H1 (cell line): Measurements from ENCODE around the gene KATNA1. TPM values are rescaled to one million over a fixed set of nuclear protein-coding genes. Genes with fewer than 3 reads are reported as not detected.

Experiments
- CTCF ChIA-PET: fragments of 300-600 bp; sonication (Branson Sonifier 250); formaldehyde crosslinking; loops from one replicate; lab custom pipeline; 2021; ENCODE audit not compliant: partially characterized antibody; lab: Charles Lee
- POLR2A ChIA-PET: fragments of 300-600 bp; sonication (Branson Sonifier 250); formaldehyde crosslinking; loops from one replicate; lab custom pipeline; 2021; ENCODE audit warnings: inconsistent platforms; ENCODE audit not compliant: partially characterized antibody; lab: Charles Lee
- DNase-seq, 2 experiments: peaks; one replicate each; pipeline versions ENCODE4 v3.0.0 to v3.0.0-alpha.2; 2010 to 2022; ENCODE audit warnings: low spot score in 2 of 2, low read depth in 1 of 2, mixed read lengths in 1 of 2
- FAIRE-seq: peaks from 2 replicates; lab custom pipeline; 2011; peaks lifted over from hg19 to GRCh38; lab: Jason Lieb, UNC
- H2AFZ ChIP-seq: 2 replicates; pipeline ENCODE4 v1.8.1; 2012; ENCODE audit warnings: low read length, inconsistent platforms
- H2AK5ac ChIP-seq: 2 replicates; pipeline ENCODE4 v1.6.1; 2013; ENCODE audit warnings: low read depth, low read length
- H2BK120ac ChIP-seq: replicated peaks from 2 replicates; pipeline ENCODE3; 2013; ENCODE audit warnings: low read depth, low read length, inconsistent platforms
- H2BK12ac ChIP-seq: 2 replicates; pipeline ENCODE4 v1.6.1; 2013; ENCODE audit warnings: low read depth, low read length
- H2BK15ac ChIP-seq: 2 replicates; pipeline ENCODE4 v1.6.1; 2013; ENCODE audit warnings: low read length
- H2BK20ac ChIP-seq: 2 replicates; pipeline ENCODE4 v1.6.1; 2013; ENCODE audit warnings: low read length
- H2BK5ac ChIP-seq: 2 replicates; pipeline ENCODE4 v1.6.1; 2013; ENCODE audit warnings: low read depth, low read length
- H3K14ac ChIP-seq: 2 replicates; pipeline ENCODE4 v1.6.1; 2013; ENCODE audit warnings: inconsistent platforms; ENCODE audit not compliant: insufficient read length
- H3K18ac ChIP-seq: 2 replicates; pipeline ENCODE4 v1.6.1; 2013; ENCODE audit warnings: low read length; ENCODE audit errors: extremely low read depth
- H3K23ac ChIP-seq: 2 replicates; pipeline ENCODE4 v1.6.1; 2013; ENCODE audit warnings: inconsistent platforms; ENCODE audit not compliant: insufficient read length
- H3K23me2 ChIP-seq: 2 replicates; pipeline ENCODE4 v1.6.1; 2013; ENCODE audit warnings: low read depth, low read length
- H3K27ac ChIP-seq: 2 replicates; pipeline ENCODE4 v1.6.1; 2011; ENCODE audit warnings: low read depth, low read length, inconsistent platforms
- H3K27me3 ChIP-seq, 4 experiments: replicated peaks in 1 of 4; 1 replicate in 1 of 4; 2 replicates in 3 of 4; pipeline versions ENCODE4 v1.6.1 to v1.8.1; 2011 to 2013; ENCODE audit warnings: low read length in 3 of 4, mild to moderate bottlenecking in 3 of 4, inconsistent platforms in 2 of 4, mixed read lengths in 2 of 4, moderate library complexity in 1 of 4; ENCODE audit not compliant: control insufficient read depth in 3 of 4, insufficient read depth in 3 of 4; ENCODE audit errors: extremely low read depth in 1 of 4
- H3K36me3 ChIP-seq, 4 experiments: 2 replicates each; pipeline versions ENCODE4 v1.6.1 to v1.8.1; 2011 to 2013; ENCODE audit warnings: mild to moderate bottlenecking in 4 of 4, low read length in 3 of 4, moderate library complexity in 2 of 4, control low read depth in 1 of 4, inconsistent platforms in 1 of 4; ENCODE audit not compliant: insufficient read depth in 4 of 4, control insufficient read depth in 2 of 4
- H3K4ac ChIP-seq: replicated peaks from 2 replicates; pipeline ENCODE3; 2013; ENCODE audit warnings: low read length, low read depth, mixed read lengths, inconsistent platforms; ENCODE audit not compliant: insufficient read length
- H3K4me1 ChIP-seq, 4 experiments: replicated peaks in 1 of 4; 1 replicate in 1 of 4; 2 replicates in 3 of 4; pipeline versions ENCODE4 v1.6.1 to v1.8.1; 2011 to 2013; ENCODE audit warnings: low read length in 3 of 4, inconsistent platforms in 2 of 4, mixed read lengths in 1 of 4; ENCODE audit not compliant: insufficient read depth in 4 of 4, control insufficient read depth in 3 of 4
- H3K4me2 ChIP-seq, 2 experiments: 2 replicates each; pipeline versions ENCODE4 v1.6.1 to v1.8.1; 2011 to 2013; ENCODE audit warnings: low read depth in 2 of 2, low read length in 2 of 2, control low read depth in 1 of 2, inconsistent platforms in 1 of 2, mild to moderate bottlenecking in 1 of 2; ENCODE audit not compliant: insufficient read depth in 1 of 2
- H3K4me3 ChIP-seq, 4 experiments: fragments of 200-600, 300-600 bp in 1 of 4; sonication (generic), shearing (Covaris generic), sonication (Bioruptor Twin) in 1 of 4; 2 replicates each; pipeline versions ENCODE4 v1.5.1 to v1.8.1; 2011 to 2016; ENCODE audit warnings: low read length in 4 of 4, low read depth in 3 of 4, control low read depth in 2 of 4, inconsistent platforms in 2 of 4, mild to moderate bottlenecking in 2 of 4, mixed read lengths in 1 of 4, moderate library complexity in 1 of 4; ENCODE audit not compliant: insufficient read depth in 2 of 4; ENCODE audit errors: extremely low read depth in 1 of 4
- H3K56ac ChIP-seq: replicated peaks from 2 replicates; pipeline ENCODE3; 2013; ENCODE audit warnings: low read depth, mild to moderate bottlenecking, mixed read lengths, low read length, inconsistent platforms; ENCODE audit not compliant: insufficient read length
- H3K79me1 ChIP-seq: 2 replicates; pipeline ENCODE4 v1.6.1; 2013; ENCODE audit warnings: low read depth, low read length, control low read depth
- H3K79me2 ChIP-seq, 2 experiments: 2 replicates each; pipeline versions ENCODE4 v1.6.1 to v1.8.1; 2012 to 2013; ENCODE audit warnings: low read length in 2 of 2, mild to moderate bottlenecking in 2 of 2, inconsistent platforms in 1 of 2; ENCODE audit not compliant: insufficient read depth in 2 of 2, control insufficient read depth in 1 of 2
- H3K9ac ChIP-seq, 4 experiments: replicated peaks in 1 of 4; 1 replicate in 1 of 4; 2 replicates in 3 of 4; pipeline versions ENCODE4 v1.6.1 to v1.8.1; 2011 to 2013; ENCODE audit warnings: low read depth in 3 of 4, low read length in 3 of 4, control low read depth in 2 of 4, mild to moderate bottlenecking in 2 of 4, moderate library complexity in 2 of 4, inconsistent platforms in 1 of 4; ENCODE audit errors: extremely low read depth in 1 of 4
- H3K9me3 ChIP-seq, 2 experiments: 2 replicates each; pipeline versions ENCODE4 v1.6.1 to v1.8.1; 2012 to 2013; ENCODE audit warnings: mild to moderate bottlenecking in 2 of 2, moderate library complexity in 2 of 2, control low read depth in 1 of 2, inconsistent platforms in 1 of 2, low read depth in 1 of 2, low read length in 1 of 2, mixed read lengths in 1 of 2; ENCODE audit not compliant: insufficient read depth in 2 of 2
- H4K20me1 ChIP-seq, 2 experiments: replicated peaks in 1 of 2; 2 replicates each; pipeline versions ENCODE3 to v1.8.1; 2011 to 2013; ENCODE audit warnings: inconsistent platforms in 2 of 2, low read length in 2 of 2, mild to moderate bottlenecking in 1 of 2; ENCODE audit not compliant: insufficient read depth in 2 of 2, control insufficient read depth in 1 of 2
- H4K5ac ChIP-seq: 2 replicates; pipeline ENCODE4 v1.6.1; 2013; ENCODE audit warnings: low read length, low read depth, mixed read lengths, inconsistent platforms; ENCODE audit not compliant: insufficient read length
- H4K8ac ChIP-seq: 2 replicates; pipeline ENCODE4 v1.8.0; 2013; ENCODE audit warnings: mild to moderate bottlenecking, moderate library complexity, low read length, inconsistent platforms; ENCODE audit not compliant: insufficient read depth; ENCODE audit errors: extremely low read depth
- H4K91ac ChIP-seq: replicated peaks from 2 replicates; pipeline ENCODE3; 2013; ENCODE audit warnings: low read length, mixed read lengths, inconsistent platforms; ENCODE audit not compliant: insufficient read length
- HDAC6 ChIP-seq: IDR thresholded peaks from one replicate; pipeline ENCODE4 v1.7.1; 2012; ENCODE audit warnings: low read depth, mild to moderate bottlenecking, inconsistent platforms, low read length, moderate library complexity
- SIN3A ChIP-seq, 2 experiments: IDR thresholded peaks in 1 of 2; conservative IDR thresholded peaks in 1 of 2; 2 replicates each; pipeline ENCODE4 v1.6.1; 2011 to 2012; ENCODE audit warnings: low read length in 2 of 2, improper control_type of control experiment in 1 of 2, low read depth in 1 of 2, mild to moderate bottlenecking in 1 of 2
- TEAD4 ChIP-seq: IDR thresholded peaks from 2 replicates; pipeline ENCODE4 v1.6.1; 2012; ENCODE audit warnings: low read depth, low read length, inconsistent platforms, mixed read lengths
- YY1 ChIP-seq: IDR thresholded peaks from 2 replicates; pipeline ENCODE4 v1.6.1; 2011; ENCODE audit warnings: low read depth, mild to moderate bottlenecking, low read length
- WGBS, 2 experiments: shearing (Covaris generic) in 1 of 2; methylation state at CpG; one replicate each; pipeline versions ENCODE4 v1.1.6 to v1.1.7; 2013 to 2015; ENCODE audit warnings: low lambda C conversion rate in 2 of 2, mixed read lengths in 2 of 2, inconsistent platforms in 1 of 2, low coverage in 1 of 2, missing lambda C conversion rate in 1 of 2; ENCODE audit not compliant: insufficient replicate concordance in 2 of 2, insufficient coverage in 1 of 2, insufficient read length in 1 of 2; ENCODE audit errors: extremely low coverage in 1 of 2, missing lambda C conversion rate in 1 of 2; 5-methylcytosine and 5-hydroxymethylcytosine counted together
- polyA plus RNA-seq, 7 experiments: library from polyadenylated mRNA; depleted of rRNA in 3 of 7; stranded (reverse) in 5 of 7; unstranded in 2 of 7; fragments of >200 nt in 5 of 7; fragments of 200-250 nt in 2 of 7; gene quantifications; 1 replicate in 5 of 7; 2 replicates in 1 of 7; 4 replicates in 1 of 7; pipeline versions ENCODE4 v1.2.1 to v1.2.3, GENCODE V29; 2011 to 2013; ENCODE audit warnings: missing spikeins in 2 of 7, mixed read lengths in 2 of 7
- total RNA-seq: library from RNA; stranded (reverse); fragmentation: NEBNext Ultra II Directional; extraction: Animal tissue kit (Norgen Biotek cat#: 25700); gene quantifications from 2 replicates; pipeline ENCODE4 v1.2.1, GENCODE V29; 2021

Gene KATNA1
- total and polyA plus RNA-seq, 2 of the 8 experiments (the other 6 are each of a cell fraction or from before 2014, with no cell fraction given): 7.6 to 20.3 TPM

DNA sequence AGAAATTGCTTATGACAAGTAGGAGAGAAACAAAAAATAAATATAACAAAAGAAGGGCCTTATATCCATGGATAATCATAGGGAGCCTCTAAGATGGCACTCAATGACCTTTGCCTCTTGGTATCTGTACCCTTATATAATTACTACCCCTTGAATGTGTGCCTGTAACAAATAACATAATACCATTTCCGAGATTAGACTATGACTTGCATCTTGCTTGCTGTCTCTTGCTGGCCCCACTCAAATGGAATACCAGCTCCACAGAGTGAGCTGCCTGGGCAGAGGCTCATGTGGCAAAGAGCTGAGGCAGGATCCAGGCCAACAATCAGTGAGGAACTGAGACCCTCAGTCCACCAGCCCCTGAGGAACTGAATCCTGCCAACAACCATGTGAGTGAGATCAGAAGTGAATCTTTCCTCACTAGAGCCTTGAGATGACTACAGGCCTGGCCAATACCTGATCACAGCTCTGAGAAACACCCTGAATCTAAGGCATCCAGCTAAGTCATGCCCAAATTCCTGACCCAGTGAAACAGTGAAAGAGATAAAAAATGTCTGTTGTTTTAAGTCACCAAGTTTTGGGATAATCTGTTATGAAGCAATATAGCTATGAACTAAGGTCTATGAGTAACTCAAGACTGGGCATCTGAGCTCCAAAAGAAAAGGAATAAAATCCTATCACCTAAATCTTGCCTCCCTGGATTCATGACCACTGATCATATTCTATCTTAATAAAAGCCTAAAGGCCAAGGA is 5.5 kb downstream of the KATNA1 start:
- no peak overlapping the region for H3K4ac ChIP-seq

More for the DNA sequence above, 5.5 kb downstream of the KATNA1 start:
- Histone ChIP-seq H3K27me3 (no peaks in the 10 kb centered on the region), H3K23me2 (no peaks in the 10 kb centered on the region), H3K18ac (no peak overlapping the region), H4K5ac (no peak overlapping the region), H3K79me2 (peaks cover 0 to 27% of the 10 kb centered on the region in 2 experiments; a peak in 3 of 4 replicates), H2AFZ (no peak overlapping the region), H3K4me2 (no peak overlapping the region), H3K9me3 (no peaks in the 10 kb centered on the region)
- FAIRE-seq: no peak
- POLR2A ChIA-PET: interaction anchor here (1.2 kb wide), 1 partner anchor 67 kb away, joined by 3 read pairs; no protein-coding TSS in a partner anchor
- 92% methylated on average over 1 of the region's 1 CpG; no CpG with 5 or more reads in 1 of the 2 experiments for WGBS, 2 experiments
- TF ChIP-seq TEAD4: no peak
- TF ChIP-seq YY1: no peak
- no peak for TF ChIP-seq SIN3A (conservative IDR thresholded peaks at IDR 0.05 in 1 of 2, IDR thresholded peaks at IDR 0.05 in 1 of 2; ENCODE audit: low read depth in 1 of 2, low read length in 2 of 2)
- TF ChIP-seq HDAC6: no peak
- TF ChIP-seq, all 59 proteins: peak for 0
- peaks cover 2% of the 10 kb centered on the region; the same call in 1 of the 2 replicates for H3K79me1 ChIP-seq
- no peak overlapping the region for H2BK20ac ChIP-seq
- H2AK5ac ChIP-seq: no peak overlapping the region
- no peak overlapping the region for H2BK15ac ChIP-seq
- H2BK12ac ChIP-seq: no peak overlapping the region
- DNase-seq: no peak
- no peak overlapping the region for H3K27ac ChIP-seq
- no peaks in the 10 kb centered on the region for H4K20me1 ChIP-seq
- no peak overlapping the region for H2BK5ac ChIP-seq
- no peak overlapping the region for H2BK120ac ChIP-seq
- H3K56ac ChIP-seq: no peak overlapping the region
- H3K4me3 ChIP-seq: no peak overlapping the region
- no peak overlapping the region for H4K8ac ChIP-seq
- CTCF ChIA-PET: interaction anchor here (0.8 to 1.4 kb wide), 4 partner anchors 67 to 207 kb away, joined by 3 to 5 read pairs (median 3); no protein-coding TSS in a partner anchor
- H3K23ac ChIP-seq: no peak overlapping the region
- H4K91ac ChIP-seq: no peak overlapping the region
- no peaks in the 10 kb centered on the region for H3K36me3 ChIP-seq
- H3K14ac ChIP-seq: no peak overlapping the region
- no peak overlapping the region for H3K9ac ChIP-seq
- peaks cover 0 to 3% (median 0%) of the 10 kb centered on the region in 4 experiments; a peak in 2 of 7 replicates for H3K4me1 ChIP-seq
